ENCODE measurements around the gene D2HGDH. TPM values are rescaled to one million over a fixed set of nuclear protein-coding genes. Genes with fewer than 3 reads are reported as not detected.

Gene D2HGDH
- total RNA-seq, 1 experiment from 2014 or later: 10.0 TPM

DNA sequence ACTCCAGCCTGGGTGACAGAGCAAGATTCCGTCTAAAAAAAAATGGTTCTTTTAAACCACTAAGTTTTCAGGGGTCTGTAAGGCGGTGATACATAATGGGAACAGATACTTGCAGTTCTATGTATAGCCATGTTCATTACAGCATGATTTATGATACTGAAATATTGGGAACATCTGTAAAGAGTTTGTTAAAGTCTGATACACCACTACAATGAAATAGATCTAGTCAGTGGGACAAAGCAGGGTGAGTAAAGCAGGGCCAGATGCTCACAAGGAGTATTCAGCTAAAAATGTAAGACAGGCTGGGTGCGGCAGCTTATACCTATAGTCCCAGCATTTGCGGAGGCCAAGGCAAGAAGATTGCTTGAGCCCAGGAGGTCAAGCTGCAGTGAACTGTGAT, 38.8 kb upstream of the D2HGDH start:
- Histone ChIP-seq H3K4ac (ENCODE audit: low read depth, low read length) (no peak overlapping the region), H3K23ac (ENCODE audit: insufficient read length, low read depth, low read length) (no peak overlapping the region), H3K79me2 (ENCODE audit: insufficient read depth, low read length) (no peaks in the 10 kb centered on the region), H3K9ac (ENCODE audit: extremely low read depth, insufficient read length, low read length) (no peak overlapping the region), H2AK5ac (ENCODE audit: insufficient read length, low read length) (no peak overlapping the region), H3K4me2 (ENCODE audit: insufficient read depth, insufficient read length, low read length) (no peak overlapping the region), H3K4me1 (ENCODE audit: insufficient read depth, low read length) (no peaks in the 10 kb centered on the region), H2AFZ (ENCODE audit: low read length) (no peak overlapping the region), H3T11ph (ENCODE audit: low read length) (no peak overlapping the region), H2BK20ac (ENCODE audit: low read depth, low read length, poor library complexity, severe bottlenecking) (no peak overlapping the region), H4K20me1 (ENCODE audit: control insufficient read depth, insufficient read depth, insufficient read length) (peaks cover 2% of the 10 kb centered on the region), H3K18ac (ENCODE audit: insufficient read length, low read depth, low read length) (no peak overlapping the region), H3K9me3 (ENCODE audit: control insufficient read depth, low read depth, low read length) (no peaks in the 10 kb centered on the region), H4K8ac (replicated peaks; ENCODE audit: insufficient read length, low read depth, low read length) (no peak overlapping the region), H2BK5ac (ENCODE audit: insufficient read length, low read length) (no peak overlapping the region), H3K27ac (ENCODE audit: insufficient read length, low read depth, low read length) (no peak overlapping the region), H3K56ac (ENCODE audit: insufficient read length, low read depth, low read length) (no peak overlapping the region), H2BK120ac (ENCODE audit: low read depth, low read length, poor library complexity, severe bottlenecking) (no peak overlapping the region), H3K23me2 (ENCODE audit: insufficient read length, low read depth, low read length, poor library complexity, severe bottlenecking) (no peaks in the 10 kb centered on the region), H2BK12ac (ENCODE audit: insufficient read length, low read depth, low read length) (no peak overlapping the region), H3K79me1 (ENCODE audit: insufficient read depth, low read depth, low read length, poor library complexity, severe bottlenecking) (no peaks in the 10 kb centered on the region), H4K5ac (ENCODE audit: insufficient read length, low read depth, low read length) (no peak overlapping the region), H2BK15ac (ENCODE audit: low read depth, low read length) (no peak overlapping the region), H3K14ac (ENCODE audit: insufficient read depth, low read length) (no peak overlapping the region), H3K27me3 (ENCODE audit: insufficient read depth, low read length) (no peaks in the 10 kb centered on the region), H4K91ac (ENCODE audit: insufficient read length, low read depth, low read length) (no peak overlapping the region)
- H3K9me3 Mint-ChIP-seq: no peaks in the 10 kb centered on the region
- no CpG with 5 or more reads among the region's 4 CpGs for WGBS (ENCODE audit: extremely low coverage, insufficient read length, low lambda C conversion rate)
- no peak for DNase-seq
- H3K27me3 Mint-ChIP-seq (ENCODE audit: low read depth): no peaks in the 10 kb centered on the region
- H3K36me3 Mint-ChIP-seq (ENCODE audit: insufficient read depth in 1 of 3, low read depth in 3 of 3): peaks cover 3 to 21% (median 5%) of the 10 kb centered on the region in 3 experiments; a peak in 4 of 7 replicates
- no peak overlapping the region for H3K4me3 Mint-ChIP-seq
- peaks cover 7% of the 10 kb centered on the region in 2 experiments for H3K4me1 Mint-ChIP-seq
- no peak overlapping the region; a peak in 1 of 7 replicates for H3K27ac Mint-ChIP-seq
- TF ChIP-seq, protein P1, sequence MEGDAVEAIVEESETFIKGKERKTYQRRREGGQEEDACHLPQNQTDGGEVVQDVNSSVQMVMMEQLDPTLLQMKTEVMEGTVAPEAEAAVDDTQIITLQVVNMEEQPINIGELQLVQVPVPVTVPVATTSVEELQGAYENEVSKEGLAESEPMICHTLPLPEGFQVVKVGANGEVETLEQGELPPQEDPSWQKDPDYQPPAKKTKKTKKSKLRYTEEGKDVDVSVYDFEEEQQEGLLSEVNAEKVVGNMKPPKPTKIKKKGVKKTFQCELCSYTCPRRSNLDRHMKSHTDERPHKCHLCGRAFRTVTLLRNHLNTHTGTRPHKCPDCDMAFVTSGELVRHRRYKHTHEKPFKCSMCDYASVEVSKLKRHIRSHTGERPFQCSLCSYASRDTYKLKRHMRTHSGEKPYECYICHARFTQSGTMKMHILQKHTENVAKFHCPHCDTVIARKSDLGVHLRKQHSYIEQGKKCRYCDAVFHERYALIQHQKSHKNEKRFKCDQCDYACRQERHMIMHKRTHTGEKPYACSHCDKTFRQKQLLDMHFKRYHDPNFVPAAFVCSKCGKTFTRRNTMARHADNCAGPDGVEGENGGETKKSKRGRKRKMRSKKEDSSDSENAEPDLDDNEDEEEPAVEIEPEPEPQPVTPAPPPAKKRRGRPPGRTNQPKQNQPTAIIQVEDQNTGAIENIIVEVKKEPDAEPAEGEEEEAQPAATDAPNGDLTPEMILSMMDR (conservative IDR thresholded peaks at IDR 0.05): no peak
